Right lobe of liver (tissue), 4 donors: ENCODE results near the gene ANAPC2.

Experiments
- POLR2A ChIP-seq: fragments of 450-650 bp; IDR thresholded peaks from one replicate; pipeline ENCODE4 v1.6.1; 2017; ENCODE audit warnings: antibody characterized with exemption, mild to moderate bottlenecking
- TF ChIP-seq, protein P1 (sequence below), 4 donors: fragments of 200-600 bp in 3 of 4; fragments of 450-650 bp in 1 of 4; IDR thresholded peaks; one replicate each; pipeline versions ENCODE4 v1.5.1 to v1.8.0; 2016 to 2022; ENCODE audit warnings: antibody characterized with exemption in 4 of 4, mild to moderate bottlenecking in 2 of 4
- donor health status: DM: no; HTN: no; CAD: no.
- donor health status: DM: no; HTN: no; CAD: no.
- donor health status: DM: no; HTN: yes; CAD: no.

DNA sequence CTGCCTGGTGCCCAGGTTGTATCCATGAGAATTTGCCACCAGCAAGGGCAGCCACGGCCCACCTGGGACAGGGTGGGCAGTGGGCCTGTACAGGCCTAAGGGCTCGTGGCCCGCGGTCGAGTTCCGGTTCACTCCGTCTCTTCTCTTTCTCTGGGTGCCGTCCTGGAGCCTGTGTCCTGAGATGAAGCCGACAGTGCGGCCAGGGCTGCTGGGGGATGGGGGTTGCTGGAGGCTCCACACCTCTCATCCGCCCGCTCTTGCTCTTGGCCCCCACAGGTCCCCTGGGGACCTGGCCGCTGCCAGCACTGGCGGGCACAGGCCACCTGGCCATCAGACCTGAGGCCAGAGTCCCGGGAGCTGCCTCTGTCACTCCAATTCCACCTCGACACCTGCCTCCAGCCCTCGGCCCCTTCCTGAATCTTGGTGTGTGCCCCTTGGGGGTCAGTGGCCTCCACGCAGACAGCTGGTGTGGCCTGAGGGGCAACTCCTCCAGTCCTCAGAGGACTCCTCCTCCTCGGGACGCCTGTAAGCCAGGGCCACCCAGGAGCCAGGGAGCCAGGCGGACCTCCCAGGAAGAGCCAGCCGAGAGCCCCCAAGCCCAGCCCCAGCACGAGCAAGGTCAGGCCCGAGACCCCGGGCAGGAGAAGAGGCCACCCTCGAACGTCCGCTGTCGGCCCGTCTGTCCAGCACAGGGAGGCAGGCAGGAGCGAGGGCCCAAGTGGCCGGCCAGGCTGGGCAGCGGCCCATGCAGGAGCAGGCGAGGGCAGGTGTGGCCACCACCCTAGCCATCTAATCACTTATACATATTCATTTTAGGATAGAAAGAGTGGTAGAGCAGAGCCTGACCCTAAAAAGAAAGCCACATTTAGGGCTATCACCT, 23.8 kb downstream of the ANAPC2 start:
- TF ChIP-seq, protein P1, sequence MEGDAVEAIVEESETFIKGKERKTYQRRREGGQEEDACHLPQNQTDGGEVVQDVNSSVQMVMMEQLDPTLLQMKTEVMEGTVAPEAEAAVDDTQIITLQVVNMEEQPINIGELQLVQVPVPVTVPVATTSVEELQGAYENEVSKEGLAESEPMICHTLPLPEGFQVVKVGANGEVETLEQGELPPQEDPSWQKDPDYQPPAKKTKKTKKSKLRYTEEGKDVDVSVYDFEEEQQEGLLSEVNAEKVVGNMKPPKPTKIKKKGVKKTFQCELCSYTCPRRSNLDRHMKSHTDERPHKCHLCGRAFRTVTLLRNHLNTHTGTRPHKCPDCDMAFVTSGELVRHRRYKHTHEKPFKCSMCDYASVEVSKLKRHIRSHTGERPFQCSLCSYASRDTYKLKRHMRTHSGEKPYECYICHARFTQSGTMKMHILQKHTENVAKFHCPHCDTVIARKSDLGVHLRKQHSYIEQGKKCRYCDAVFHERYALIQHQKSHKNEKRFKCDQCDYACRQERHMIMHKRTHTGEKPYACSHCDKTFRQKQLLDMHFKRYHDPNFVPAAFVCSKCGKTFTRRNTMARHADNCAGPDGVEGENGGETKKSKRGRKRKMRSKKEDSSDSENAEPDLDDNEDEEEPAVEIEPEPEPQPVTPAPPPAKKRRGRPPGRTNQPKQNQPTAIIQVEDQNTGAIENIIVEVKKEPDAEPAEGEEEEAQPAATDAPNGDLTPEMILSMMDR (IDR thresholded peaks at IDR 0.05): no peak
- no peak for TF ChIP-seq POLR2A
